ENCODE measurements around the gene OR7G3.

Gene OR7G3

DNA sequence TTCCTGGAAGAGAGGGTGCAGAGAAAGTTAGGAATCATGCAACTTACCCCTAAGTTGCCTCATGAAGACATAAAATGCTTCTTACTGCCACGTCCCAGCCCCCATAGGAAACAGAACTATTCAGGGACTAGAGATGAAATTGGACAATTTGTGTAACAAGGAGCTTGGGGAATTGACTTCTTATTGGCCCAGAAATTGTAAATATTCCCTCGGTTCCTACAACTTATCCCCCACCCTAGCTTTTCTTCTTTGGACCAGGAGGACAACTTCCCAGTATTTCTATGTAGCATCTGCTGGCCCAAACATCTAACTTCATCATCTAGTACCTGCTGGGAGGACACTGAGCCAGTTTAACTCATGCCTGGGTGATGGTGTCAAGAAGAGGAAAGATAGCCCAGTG is 40.0 kb downstream of the OR7G3 start, which contains the start of gene OR1M1:
TSS of gene OR1M1 (plus strand) at position 301 of the 400 bp plus-strand sequence. CDS start 6,184 bp downstream, outside the sequence.
- no peaks in the 10 kb centered on the region for H3K36me3 ChIP-seq (ENCODE audit: control insufficient read depth, insufficient read depth, low read length)
- H3K27me3 ChIP-seq (ENCODE audit: control insufficient read depth, insufficient read depth, low read length): no peaks in the 10 kb centered on the region
- no peak within 1 kb of the TSS for H3K9ac ChIP-seq (ENCODE audit: low read depth, low read length)
- no peak within 1 kb of the TSS for H3K4me3 ChIP-seq (ENCODE audit: low read depth, low read length)
- H3K4me1 ChIP-seq (ENCODE audit: control insufficient read depth, insufficient read depth, low read length): no peaks in the 10 kb centered on the region
- H3K9me3 ChIP-seq (ENCODE audit: control insufficient read depth, insufficient read depth, low read length): no peaks in the 10 kb centered on the region

DNA sequence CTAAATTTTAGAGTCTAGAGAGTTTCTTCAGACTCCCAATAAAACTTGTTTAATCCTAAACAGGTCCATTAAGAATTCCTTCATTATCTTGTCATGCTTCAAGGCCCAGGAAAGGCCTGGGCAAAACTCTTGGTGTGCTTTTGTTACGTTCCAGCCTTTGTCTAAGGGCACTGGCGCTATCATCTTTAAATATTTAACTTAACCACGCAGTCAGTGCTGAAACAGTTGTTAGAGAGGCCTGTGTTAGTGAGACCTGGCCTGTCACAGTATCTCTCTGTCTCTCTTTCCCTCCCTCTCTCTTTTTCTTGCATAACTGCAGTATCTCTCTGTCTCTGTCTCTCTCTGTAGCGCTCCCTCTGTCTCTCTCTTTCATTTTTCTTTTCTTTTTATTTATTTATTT is 48.1 kb downstream of the OR7G3 start:
- H3K4me1 ChIP-seq (ENCODE audit: control insufficient read depth, insufficient read depth, low read length): peaks cover 7% of the 10 kb centered on the region
- no peak overlapping the region for H3K4me3 ChIP-seq (ENCODE audit: low read depth, low read length)
- no peaks in the 10 kb centered on the region for H3K9me3 ChIP-seq (ENCODE audit: control insufficient read depth, insufficient read depth, low read length)
- H3K27me3 ChIP-seq (ENCODE audit: control insufficient read depth, insufficient read depth, low read length): no peaks in the 10 kb centered on the region
- no peak overlapping the region for H3K9ac ChIP-seq (ENCODE audit: low read depth, low read length)
- no peaks in the 10 kb centered on the region for H3K36me3 ChIP-seq (ENCODE audit: control insufficient read depth, insufficient read depth, low read length)

DNA sequence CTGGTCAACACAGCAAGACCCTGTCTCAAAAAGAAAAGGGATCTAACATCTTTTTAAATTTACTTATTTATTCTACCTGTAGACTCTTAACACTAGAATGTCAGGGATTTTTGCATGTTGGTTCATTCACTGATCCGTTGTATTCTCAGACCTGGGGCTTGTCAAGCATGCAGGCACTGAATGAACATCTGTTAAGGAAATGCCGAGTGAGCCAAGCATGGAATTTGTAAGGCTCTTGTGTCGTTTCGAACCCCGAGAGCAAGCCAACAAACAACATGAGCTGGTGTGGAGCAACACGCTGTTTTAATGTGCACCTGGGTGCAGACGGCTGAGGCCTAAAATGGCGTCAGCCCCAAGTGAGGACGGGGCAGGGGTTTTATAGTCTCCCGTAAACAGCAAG is 49.8 kb downstream of the OR7G3 start:
- no peaks in the 10 kb centered on the region for H3K9me3 ChIP-seq (ENCODE audit: control insufficient read depth, insufficient read depth, low read length)
- no peaks in the 10 kb centered on the region for H3K36me3 ChIP-seq (ENCODE audit: control insufficient read depth, insufficient read depth, low read length)
- no peaks in the 10 kb centered on the region for H3K27me3 ChIP-seq (ENCODE audit: control insufficient read depth, insufficient read depth, low read length)
- no peak overlapping the region for H3K4me3 ChIP-seq (ENCODE audit: low read depth, low read length)
- no peak overlapping the region for H3K9ac ChIP-seq (ENCODE audit: low read depth, low read length)
- H3K4me1 ChIP-seq (ENCODE audit: control insufficient read depth, insufficient read depth, low read length): peaks cover 7% of the 10 kb centered on the region
